Gastrocnemius medialis (tissue), 4 donors: ENCODE measurements around the gene PDGFC. TPM values are rescaled to one million over a fixed set of nuclear protein-coding genes. Genes with fewer than 3 reads are reported as not detected.

Experiments
- ATAC-seq, 2 donors: fragments of 150-250 bp; one replicate each; pipeline ENCODE4 v1.9.1; 2016
- DNase-seq, 2 donors: peaks; one replicate each; pipeline ENCODE4 v3.0.0-alpha.2; 2019
- H3K27ac ChIP-seq, 4 donors: fragments of 200-600 bp; sonication (generic); 1 replicate in 1 of 4; 2 replicates in 3 of 4; pipeline ENCODE4 v1.5.1; 2016 to 2018; ENCODE audit warnings: mild to moderate bottlenecking in 2 of 4, moderate library complexity in 1 of 4
- H3K27me3 ChIP-seq, 3 donors: fragments of 200-600 bp; sonication (generic) in 2 of 3; 1 replicate in 1 of 3; 2 replicates in 2 of 3; pipeline versions ENCODE4 v1.5.1 to v1.6.0; 2016 to 2019; ENCODE audit warnings: mild to moderate bottlenecking in 1 of 3, moderate library complexity in 1 of 3
- H3K36me3 ChIP-seq, 2 donors: fragments of 200-600 bp; sonication (generic) in 1 of 2; one replicate each; pipeline ENCODE4 v1.5.1; 2017 to 2018
- H3K4me1 ChIP-seq, 2 donors: fragments of 200-600 bp; sonication (generic) in 1 of 2; one replicate each; pipeline ENCODE4 v1.5.1; 2016 to 2017; ENCODE audit warnings: mild to moderate bottlenecking in 2 of 2
- H3K4me3 ChIP-seq, 4 donors: fragments of 200-600 bp; sonication (generic) in 3 of 4; 1 replicate in 1 of 4; 2 replicates in 3 of 4; pipeline ENCODE4 v1.5.1; 2016 to 2019; ENCODE audit warnings: mild to moderate bottlenecking in 2 of 4
- H3K9me3 ChIP-seq, 3 donors: fragments of 200-600 bp; sonication (generic) in 2 of 3; 1 replicate in 1 of 3; 2 replicates in 2 of 3; pipeline ENCODE4 v1.5.1; 2016 to 2019
- POLR2A ChIP-seq, 2 donors: fragments of 450-650 bp; IDR thresholded peaks; one replicate each; pipeline ENCODE4 v1.6.1; 2017; ENCODE audit warnings: antibody characterized with exemption in 2 of 2, mild to moderate bottlenecking in 2 of 2, moderate library complexity in 2 of 2
- in situ Hi-C, 4 donors: fragments of 200-750 bp; cut with MboI; loops; one replicate each; pipeline versions ENCODE4 v1.15.0 to v1.8.0; 2017; ENCODE audit warnings: low sequenced_read_pairs in 4 of 4
- intact Hi-C: fragments of 100-400 bp; cut with DNase I; formaldehyde crosslinking; loops from one replicate; pipeline ENCODE4 v1.15.1; 2023; ENCODE audit warnings: low total_unique reads
- total RNA-seq, 4 donors: library from RNA; depleted of rRNA; stranded (reverse); fragments of >200 nt; gene quantifications; one replicate each; pipeline versions ENCODE4 v1.1.0 to v1.2.3, GENCODE V29; 2016
- TF ChIP-seq, protein P1 (sequence below), 5 experiments: fragments of 450-650 bp in 3 of 5; fragments of 200-600 bp in 2 of 5; sonication (generic) in 2 of 5; IDR thresholded peaks in 4 of 5; conservative IDR thresholded peaks in 1 of 5; 1 replicate in 4 of 5; 2 replicates in 1 of 5; pipeline ENCODE4 v1.5.1; 2016 to 2019; ENCODE audit warnings: antibody characterized with exemption in 5 of 5, mild to moderate bottlenecking in 3 of 5, moderate library complexity in 3 of 5

The PDGFC gene
- total RNA-seq, 4 donors from 2014 or later = 4.4 to 10.7 (median 6.3) TPM

- intact Hi-C loops = no loop called here
- Histone ChIP-seq H3K9me3 (peaks cover 0 to 5% (median 0%) of the 10 kb centered on the region in 3 donors), H3K36me3 (no peaks in the 10 kb centered on the region), H3K27me3 (no peaks in the 10 kb centered on the region), H3K27ac (no peak overlapping the region), H3K4me3 (no peak overlapping the region), H3K4me1 (no peaks in the 10 kb centered on the region)
- in situ Hi-C loops = no loop called here
- no peak for TF ChIP-seq POLR2A (IDR thresholded peaks at IDR 0.05)
- TF ChIP-seq, protein P1, sequence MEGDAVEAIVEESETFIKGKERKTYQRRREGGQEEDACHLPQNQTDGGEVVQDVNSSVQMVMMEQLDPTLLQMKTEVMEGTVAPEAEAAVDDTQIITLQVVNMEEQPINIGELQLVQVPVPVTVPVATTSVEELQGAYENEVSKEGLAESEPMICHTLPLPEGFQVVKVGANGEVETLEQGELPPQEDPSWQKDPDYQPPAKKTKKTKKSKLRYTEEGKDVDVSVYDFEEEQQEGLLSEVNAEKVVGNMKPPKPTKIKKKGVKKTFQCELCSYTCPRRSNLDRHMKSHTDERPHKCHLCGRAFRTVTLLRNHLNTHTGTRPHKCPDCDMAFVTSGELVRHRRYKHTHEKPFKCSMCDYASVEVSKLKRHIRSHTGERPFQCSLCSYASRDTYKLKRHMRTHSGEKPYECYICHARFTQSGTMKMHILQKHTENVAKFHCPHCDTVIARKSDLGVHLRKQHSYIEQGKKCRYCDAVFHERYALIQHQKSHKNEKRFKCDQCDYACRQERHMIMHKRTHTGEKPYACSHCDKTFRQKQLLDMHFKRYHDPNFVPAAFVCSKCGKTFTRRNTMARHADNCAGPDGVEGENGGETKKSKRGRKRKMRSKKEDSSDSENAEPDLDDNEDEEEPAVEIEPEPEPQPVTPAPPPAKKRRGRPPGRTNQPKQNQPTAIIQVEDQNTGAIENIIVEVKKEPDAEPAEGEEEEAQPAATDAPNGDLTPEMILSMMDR (IDR thresholded peaks at IDR 0.05 in 4 of 5, conservative IDR thresholded peaks at IDR 0.05 in 1 of 5) = no peak
- ATAC-seq (no peak), DNase-seq (no peak)
Measured at GRCh38 chr4:156738766-156739165, 232.8 kb downstream of the PDGFC start.

DNA sequence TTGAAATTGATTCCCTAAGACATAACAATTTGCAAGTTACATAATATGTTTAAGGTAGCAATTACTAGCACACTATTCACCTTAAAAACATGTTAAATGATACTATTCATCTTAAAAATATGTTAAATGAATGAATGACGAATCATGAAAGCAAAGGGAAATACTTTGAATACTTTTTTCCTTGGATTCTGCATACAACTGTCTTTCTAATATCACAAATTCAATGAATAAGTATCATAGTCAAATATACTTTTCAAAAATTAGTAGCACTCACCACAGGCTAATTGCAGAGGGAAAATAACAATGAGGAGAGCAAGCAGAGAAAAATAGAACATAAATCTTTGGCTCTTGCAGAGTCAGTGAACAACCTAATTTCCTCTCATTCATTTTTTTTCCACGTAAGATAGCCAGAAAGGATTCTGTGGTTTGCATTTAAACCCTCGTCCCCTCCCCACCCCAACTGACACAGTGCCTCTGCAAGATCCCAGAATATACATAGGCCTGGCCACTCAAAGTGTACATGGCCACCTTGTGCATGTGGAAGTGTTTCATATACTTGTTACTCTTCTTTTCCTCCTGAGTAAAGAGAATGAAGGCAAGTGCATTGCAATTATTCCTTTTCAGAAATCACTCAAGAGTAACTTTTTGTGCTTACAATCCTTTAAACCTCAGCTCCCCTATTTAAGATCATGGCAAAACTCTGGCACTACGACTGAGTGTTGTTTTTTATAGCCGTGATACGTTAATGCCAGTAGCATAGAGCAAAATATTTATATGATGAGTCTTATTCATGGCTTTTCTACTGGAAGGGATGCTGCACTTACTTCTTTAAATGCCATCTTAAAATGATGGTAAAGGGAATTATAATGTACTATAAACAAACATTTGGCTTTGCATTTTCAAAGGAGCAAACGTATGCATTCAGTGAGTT lies 236.4 kb downstream of the PDGFC start:
- Histone ChIP-seq H3K4me1 (no peaks in the 10 kb centered on the region), H3K9me3 (peaks cover 0 to 14% (median 0%) of the 10 kb centered on the region in 3 donors), H3K36me3 (no peaks in the 10 kb centered on the region), H3K4me3 (no peak overlapping the region), H3K27ac (no peak overlapping the region), H3K27me3 (no peaks in the 10 kb centered on the region)
- TF ChIP-seq, protein P1 (IDR thresholded peaks at IDR 0.05 in 4 of 5, conservative IDR thresholded peaks at IDR 0.05 in 1 of 5) = no peak
- TF ChIP-seq POLR2A (IDR thresholded peaks at IDR 0.05) = no peak
- DNase-seq (no peak), ATAC-seq (no peak)
- in situ Hi-C loops = no loop called here
- intact Hi-C loops = no loop called here

DNA sequence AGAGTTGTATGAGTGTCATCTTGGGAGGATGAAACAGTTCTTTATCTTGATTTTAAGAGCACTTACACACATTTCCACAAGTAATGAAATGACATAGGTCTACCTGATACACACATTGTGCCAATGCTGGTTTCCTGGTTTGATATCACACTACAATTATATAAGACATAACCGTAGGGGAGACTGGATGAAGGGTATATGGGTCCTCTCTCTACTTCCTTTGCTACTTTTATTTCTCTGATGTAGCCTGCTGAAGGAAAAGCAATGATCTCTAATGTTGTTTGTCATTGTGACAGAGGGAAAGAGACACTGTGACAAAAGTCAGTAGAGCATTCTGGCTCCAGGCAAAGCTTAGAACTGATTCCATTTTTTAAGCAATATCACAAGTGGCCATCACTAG lies 238.0 kb downstream of the PDGFC start:
- Histone ChIP-seq H3K36me3 (no peaks in the 10 kb centered on the region), H3K9me3 (peaks cover 0 to 14% (median 0%) of the 10 kb centered on the region in 3 donors), H3K27ac (no peak overlapping the region), H3K4me3 (no peak overlapping the region), H3K4me1 (no peaks in the 10 kb centered on the region), H3K27me3 (no peaks in the 10 kb centered on the region)
- DNase-seq = no peak
- intact Hi-C loops = no loop called here
- TF ChIP-seq, protein P1 (IDR thresholded peaks at IDR 0.05 in 4 of 5, conservative IDR thresholded peaks at IDR 0.05 in 1 of 5) = no peak
- TF ChIP-seq POLR2A (IDR thresholded peaks at IDR 0.05) = no peak
- in situ Hi-C loops = no loop called here
- no peak for ATAC-seq

DNA sequence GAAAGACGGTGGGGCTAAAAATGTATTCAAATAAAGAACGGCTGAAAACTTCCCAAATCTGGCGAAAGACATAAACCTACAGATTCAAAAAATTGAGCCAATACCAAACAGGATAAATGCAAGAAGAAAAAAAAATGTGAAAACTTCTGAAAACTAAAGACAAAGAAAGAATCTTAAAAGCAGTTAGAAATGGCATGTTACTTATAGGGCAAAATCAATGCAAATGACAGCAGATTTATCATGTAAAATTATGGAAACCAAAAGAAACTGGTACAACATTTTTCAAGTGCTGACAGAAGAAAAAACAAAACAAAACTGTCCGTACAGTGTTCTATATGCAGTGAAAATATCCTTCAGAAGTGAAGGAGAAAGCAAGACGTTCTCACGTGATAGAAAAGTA lies 239.0 kb downstream of the PDGFC start:
- in situ Hi-C loops = no loop called here
- DNase-seq (no peak), ATAC-seq (no peak)
- Histone ChIP-seq H3K27me3 (no peaks in the 10 kb centered on the region), H3K27ac (no peak overlapping the region), H3K36me3 (no peaks in the 10 kb centered on the region), H3K4me1 (no peaks in the 10 kb centered on the region), H3K9me3 (peaks cover 0 to 12% (median 0%) of the 10 kb centered on the region in 3 donors), H3K4me3 (no peak overlapping the region)
- TF ChIP-seq, protein P1 (IDR thresholded peaks at IDR 0.05 in 4 of 5, conservative IDR thresholded peaks at IDR 0.05 in 1 of 5) = no peak
- no peak for TF ChIP-seq POLR2A (IDR thresholded peaks at IDR 0.05)
- intact Hi-C loops = no loop called here
